K562 (cell line): ENCODE results near the gene RPL26. TPM values are rescaled to one million over a fixed set of nuclear protein-coding genes. Genes with fewer than 3 reads are reported as not detected.
"Not testable (repeated sequence)": the region's sequence is repeated elsewhere in the genome, so short reads cannot be mapped to it uniquely, and the experiment has no call there.

Source experiments
- ATAC-seq: fragments of 200-7000 bp; cut with Tn5 transposase; 3 replicates; pipeline ENCODE4 v1.9.1; 2020; ENCODE audit warnings: moderate library complexity
- BruUV-seq: library from RNA; stranded (reverse); fragments of 400-500 nt; replicated peaks from 2 replicates; lab custom pipeline; 2021; lab: Mats Ljungman, UMichigan
- CTCF ChIA-PET: fragments of 300-600 bp; formaldehyde crosslinking; extraction: SDS; loops from one replicate; lab custom pipeline; 2021; ENCODE audit warnings: low intra/inter-chr PET ratio; lab: Yijun Ruan, JAX
- POLR2A ChIA-PET: fragments of 300-600, 350-650 bp; sonication (Branson Sonifier 250); formaldehyde crosslinking; extraction: SDS; loops from one replicate; lab custom pipeline; 2021; ENCODE audit warnings: antibody characterized with exemption, inconsistent platforms; lab: Yijun Ruan, JAX
- DNase-seq, 4 experiments: peaks; one replicate each; pipeline versions ENCODE4 v3.0.0 to v3.0.0-alpha.2; 2011 to 2018; ENCODE audit warnings: low spot score in 3 of 4, mixed read lengths in 3 of 4; ENCODE audit errors: extremely low read depth in 1 of 4
- FAIRE-seq: peaks from 2 replicates; lab custom pipeline; 2011; peaks lifted over from hg19 to GRCh38; lab: Jason Lieb, UNC
- H2AFZ ChIP-seq: 2 replicates; pipeline ENCODE4 v1.6.0; 2011; ENCODE audit warnings: low read depth, low read length, control low read depth, inconsistent platforms
- H3K27ac ChIP-seq: fragments of 200-600 bp; 3 replicates; pipeline ENCODE4 v1.8.0; 2011; ENCODE audit warnings: low read depth, mild to moderate bottlenecking, control low read depth, inconsistent platforms, low read length, moderate library complexity, mixed read lengths; ENCODE audit errors: extremely low read depth
- H3K27me3 ChIP-seq, 2 experiments: fragments of 300-600 bp in 1 of 2; 2 replicates in 1 of 2; 3 replicates in 1 of 2; pipeline versions ENCODE4 v1.6.0 to v1.8.0; 2011; ENCODE audit warnings: inconsistent platforms in 2 of 2, low read length in 2 of 2, mild to moderate bottlenecking in 1 of 2, mixed read lengths in 1 of 2, moderate library complexity in 1 of 2; ENCODE audit not compliant: control insufficient read depth in 2 of 2, insufficient read depth in 2 of 2
- H3K36me3 ChIP-seq: fragments of 300-600 bp; 3 replicates; pipeline ENCODE4 v1.8.0; 2011; ENCODE audit warnings: mild to moderate bottlenecking, low read length, inconsistent platforms; ENCODE audit not compliant: control insufficient read depth, insufficient read depth
- H3K4me1 ChIP-seq, 2 experiments: fragments of 200-600 bp in 1 of 2; replicated peaks in 1 of 2; 2 replicates in 1 of 2; 3 replicates in 1 of 2; pipeline versions ENCODE4 v1.5.1 to v1.8.0; 2011; ENCODE audit warnings: inconsistent platforms in 2 of 2, low read length in 2 of 2, mild to moderate bottlenecking in 1 of 2, mixed read lengths in 1 of 2, moderate library complexity in 1 of 2; ENCODE audit not compliant: control insufficient read depth in 2 of 2, insufficient read depth in 2 of 2
- H3K4me2 ChIP-seq: 2 replicates; pipeline ENCODE4 v1.6.1; 2011; ENCODE audit warnings: low read length, control low read depth, inconsistent platforms, mixed read lengths; ENCODE audit not compliant: insufficient read depth
- H3K4me3 ChIP-seq: fragments of 200-600 bp; sonication (generic), shearing (Covaris generic); 2 replicates; pipeline ENCODE4 v1.5.1; 2016; ENCODE audit warnings: control low read depth, inconsistent platforms
- H3K79me2 ChIP-seq: fragments of 200-600 bp; 3 replicates; pipeline ENCODE4 v1.8.0; 2011; ENCODE audit warnings: low read length, inconsistent platforms; ENCODE audit not compliant: control insufficient read depth, insufficient read depth
- H3K9ac ChIP-seq, 2 experiments: 2 replicates each; pipeline versions ENCODE4 v1.6.0 to v1.6.1; 2011; ENCODE audit warnings: low read depth in 2 of 2, low read length in 2 of 2, control low read depth in 1 of 2, inconsistent platforms in 1 of 2, mild to moderate bottlenecking in 1 of 2, mixed read lengths in 1 of 2; ENCODE audit not compliant: insufficient read depth in 1 of 2
- H3K9me1 ChIP-seq: one replicate; pipeline ENCODE4 v1.6.0; 2011; ENCODE audit warnings: inconsistent platforms, mild to moderate bottlenecking, low read length, moderate library complexity; ENCODE audit not compliant: control insufficient read depth, insufficient read depth
- H3K9me3 ChIP-seq: replicated peaks from 2 replicates; pipeline ENCODE4 v1.5.1; 2011; ENCODE audit warnings: low read depth, low read length, inconsistent platforms; ENCODE audit not compliant: control insufficient read depth, insufficient read depth
- H4K20me1 ChIP-seq: replicated peaks from 2 replicates; pipeline ENCODE4 v1.6.1; 2011; ENCODE audit warnings: low read length, inconsistent platforms, mixed read lengths; ENCODE audit not compliant: control insufficient read depth, insufficient read depth
- NFIC ChIP-seq: fragments of 450-650 bp; IDR thresholded peaks from 2 replicates; pipeline ENCODE4 v1.6.1; 2017; ENCODE audit warnings: mild to moderate bottlenecking, inconsistent platforms
- POLR2B ChIP-seq: fragments of 450-650 bp; IDR thresholded peaks from 2 replicates; pipeline ENCODE4 v1.6.1; 2018; ENCODE audit warnings: low read depth; ENCODE audit not compliant: partially characterized antibody
- POU5F1 ChIP-seq: fragments of 150-350 bp; IDR thresholded peaks from 2 replicates; pipeline ENCODE4 v1.6.1; 2014; ENCODE audit warnings: borderline replicate concordance, low read length, low read depth, mild to moderate bottlenecking; ENCODE audit not compliant: partially characterized antibody
- RNF2 ChIP-seq: sonication (generic); IDR thresholded peaks from 2 replicates; pipeline ENCODE4 v1.6.1; 2016
- TCF7L2 ChIP-seq: fragments of 150-350 bp; IDR thresholded peaks from 2 replicates; pipeline ENCODE4 v1.6.1; 2016; ENCODE audit warnings: low read depth, mild to moderate bottlenecking, low read length, moderate library complexity
- ZNF778 ChIP-seq: fragments of 450-650 bp; formaldehyde crosslinking; IDR thresholded peaks from 2 replicates; pipeline ENCODE4 v1.4.0; 2020; ENCODE audit warnings: mild to moderate bottlenecking, moderate library complexity
- WGBS: fragments of 100-300 bp; shearing (Covaris generic); methylation state at CpG from one replicate; pipeline ENCODE4 v1.1.6; 2016; ENCODE audit warnings: low coverage, mixed read lengths; ENCODE audit not compliant: insufficient coverage; ENCODE audit errors: missing lambda C conversion rate; 5-methylcytosine and 5-hydroxymethylcytosine counted together
- in situ Hi-C: fragments of 300-500 bp; cut with MboI; formaldehyde crosslinking; loops from 4 replicates; pipeline ENCODE4 v1.15.0; 2018; ENCODE audit warnings: inconsistent platforms, mixed read lengths
- intact Hi-C: fragments of 100-400 bp; cut with micrococcal nuclease; formaldehyde crosslinking; loops from 2 replicates; pipeline ENCODE4 v1.14.2; 2022
- polyA plus RNA-seq, 8 experiments: library from polyadenylated mRNA; depleted of rRNA in 4 of 8; stranded (reverse) in 5 of 8; unstranded in 3 of 8; fragments of >200 nt; fragmentation: Nextera tagmentation in 2 of 8; fragmentation: Illumina TruSeq in 1 of 8; extraction: Ambion mirVana in 2 of 8; extraction: Trizol in 1 of 8; gene quantifications; 2 replicates each; pipeline versions ENCODE4 v1.2.1 to v1.2.3, GENCODE V29; 2011 to 2014; ENCODE audit warnings: inconsistent platforms in 1 of 8, missing spikeins in 1 of 8
- total RNA-seq, 7 experiments: library from RNA; depleted of rRNA in 6 of 7; stranded (reverse); fragments of >200 nt in 6 of 7; fragmentation: Illumina TruSeq in 2 of 7; extraction: Trizol in 2 of 7; gene quantifications; 2 replicates each; pipeline versions ENCODE4 v1.2.1 to v1.2.3, GENCODE V29; 2011 to 2021; ENCODE audit warnings: low replicate concordance in 1 of 7
- TF ChIP-seq, protein P1 (sequence below), 3 experiments: fragments of 200-800 bp in 1 of 3; sonication (Bioruptor generic) in 1 of 3; sonication (generic) in 1 of 3; formaldehyde crosslinking in 1 of 3; IDR thresholded peaks; 2 replicates each; pipeline versions ENCODE4 v1.6.1 to v1.8.0; 2016 to 2022; ENCODE audit warnings: mild to moderate bottlenecking in 2 of 3, missing compliant biosample characterization in 2 of 3, missing genetic modification characterization in 2 of 3, missing genetic modification reagents in 1 of 3

RPL26 gene
- total and polyA plus RNA-seq, 9 of the 15 experiments (the other 6 are each of a cell fraction or from before 2014, with no cell fraction given), result 1,474 to 4,074 (median 2,904) TPM

DNA sequence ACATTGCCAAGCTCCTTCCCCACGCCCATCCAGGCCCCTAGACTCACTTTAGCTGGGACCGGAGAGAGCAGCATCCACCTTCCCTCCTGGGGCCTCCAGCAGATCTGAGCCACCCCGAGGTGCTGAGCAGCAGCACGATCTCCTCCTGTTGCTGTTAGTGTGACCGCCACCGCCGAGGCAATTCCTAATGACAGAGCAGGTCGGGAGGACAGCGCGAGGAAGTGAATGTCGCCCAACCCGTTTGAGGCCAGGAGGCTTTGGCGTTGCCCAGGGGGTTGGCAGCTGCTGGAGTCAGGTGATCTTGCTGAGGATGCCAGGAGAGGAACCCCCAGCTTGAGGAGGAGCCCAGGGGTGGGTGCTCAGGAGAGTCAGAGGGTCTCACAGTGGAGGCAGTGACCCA, 14.6 kb upstream of the RPL26 start, which contains the start of gene RNF222:
Gene RNF222 (minus strand): TSS at position 192 of the 400 bp plus-strand sequence. CDS start 4,366 bp downstream, outside the sequence.
- H3K27ac ChIP-seq, result no peak within 1 kb of the TSS
- H3K9ac ChIP-seq, result peak within 1 kb of the TSS in 1 of 2 experiments; percentile 77; a peak in 2 of 4 replicates
- no peak within 1 kb of the TSS for H2AFZ ChIP-seq
- CTCF ChIA-PET, result no interaction called here
- H3K79me2 ChIP-seq, result no peaks in the 10 kb centered on the region
- H3K27me3 ChIP-seq, result peaks cover 0 to 19% of the 10 kb centered on the region in 2 experiments; a peak in 3 of 5 replicates
- POLR2A ChIA-PET, result interaction anchor here (1.1 kb wide), 1 partner anchor 14 kb away, joined by 4 read pairs; no protein-coding TSS in a partner anchor
- intact Hi-C loops (no loop called here), in situ Hi-C loops (loop anchor here (25.0 kb wide), 1 partner anchor 1140 kb away; no protein-coding TSS in a partner anchor)
- no TSS peak for BruUV-seq
- ATAC-seq (peak; percentile 47; the same call in 1 of the 3 replicates), FAIRE-seq (no peak), DNase-seq (no peak)
- H3K9me1 ChIP-seq, result no peaks in the 10 kb centered on the region
- no peak within 1 kb of the TSS for H3K4me3 ChIP-seq
- peaks cover 0 to 15% of the 10 kb centered on the region in 2 experiments; a peak in 3 of 5 replicates for H3K4me1 ChIP-seq
- no peaks in the 10 kb centered on the region for H4K20me1 ChIP-seq
- no peaks in the 10 kb centered on the region for H3K36me3 ChIP-seq
- WGBS, result 5% methylated on average over 11 of the region's 13 CpGs
- no peak for TF ChIP-seq POU5F1
- TF ChIP-seq, protein P1, sequence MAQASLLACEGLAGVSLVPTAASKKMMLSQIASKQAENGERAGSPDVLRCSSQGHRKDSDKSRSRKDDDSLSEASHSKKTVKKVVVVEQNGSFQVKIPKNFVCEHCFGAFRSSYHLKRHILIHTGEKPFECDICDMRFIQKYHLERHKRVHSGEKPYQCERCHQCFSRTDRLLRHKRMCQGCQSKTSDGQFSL (CRISPR knock-in tag; IDR thresholded peaks at IDR 0.05), result no peak
- TF ChIP-seq, protein P1 (tag; IDR thresholded peaks at IDR 0.05), result no peak
- no peak for TF ChIP-seq RNF2
- no peak for TF ChIP-seq POLR2B
- TF ChIP-seq TCF7L2, result no peak
- TF ChIP-seq NFIC, result peak; percentile 67; the same call in 1 of the 2 replicates
- TF ChIP-seq ZNF778 (CRISPR knock-in tag), result no peak
- H3K9me3 ChIP-seq, result no peaks in the 10 kb centered on the region
- H3K4me2 ChIP-seq, result no peak within 1 kb of the TSS

DNA sequence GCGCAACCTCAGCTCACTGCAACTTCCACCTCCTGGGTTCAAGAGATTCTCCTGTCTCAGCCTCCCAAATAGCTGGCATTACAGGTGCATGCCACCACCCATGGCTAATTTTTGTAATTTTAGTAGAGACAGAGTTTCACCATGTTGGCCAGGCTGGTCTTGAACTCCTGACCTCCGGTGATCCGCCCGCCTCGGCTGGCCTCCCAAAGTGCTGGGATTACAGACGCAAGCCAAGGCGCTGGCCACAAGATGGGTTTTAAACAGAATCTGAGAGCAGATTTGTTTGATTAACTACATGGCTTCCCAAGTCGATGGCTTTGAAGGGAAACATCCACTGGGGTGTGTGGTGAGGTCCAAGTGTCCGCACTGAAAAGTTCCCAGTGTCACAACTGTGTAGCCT, 11.5 kb upstream of the RPL26 start:
- H2AFZ ChIP-seq, H3K79me2 ChIP-seq, H3K9ac ChIP-seq, BruUV-seq, H4K20me1 ChIP-seq, FAIRE-seq, H3K9me1 ChIP-seq, H3K36me3 ChIP-seq, intact Hi-C loops, H3K4me2 ChIP-seq, H3K4me3 ChIP-seq, ATAC-seq, DNase-seq, H3K27ac ChIP-seq, H3K9me3 ChIP-seq, POLR2A ChIA-PET: not testable (repeated sequence)
- peaks cover 0 to 27% of the 10 kb centered on the region in 2 experiments; a peak in 4 of 5 replicates for H3K4me1 ChIP-seq
- CTCF ChIA-PET, result interaction anchor here (0.6 to 0.7 kb wide), 2 partner anchors 51 to 277 kb away, joined by 3 read pairs; no protein-coding TSS in a partner anchor
- in situ Hi-C loops, result loop anchor here (25.0 kb wide), 1 partner anchor 1143 kb away; no protein-coding TSS in a partner anchor
- WGBS, result 37% methylated on average over 6 of the region's 9 CpGs
- H3K27me3 ChIP-seq, result peaks cover 0 to 19% of the 10 kb centered on the region in 2 experiments; a peak in 3 of 5 replicates
